Stimulated activated memory B cell treated with anti-CD40 and anti-IgM and Interleukin-4, amounts not matched to agents 10 μg/mL and 1 μg/mL and 100 μg/mL, for 72 hours (primary cell): Measurements from ENCODE around the gene ELMO3.

Experiments
- ATAC-seq: fragments of 150-1000 bp; cut with Tn5 transposase; 2 replicates; pipeline ENCODE4 v1.10.0; 2021
- H3K27ac Mint-ChIP-seq: one replicate; pipeline ENCODE4 v1.8.0; 2022; ENCODE audit warnings: mild to moderate bottlenecking, mixed read lengths
- H3K27me3 Mint-ChIP-seq: one replicate; pipeline ENCODE4 v1.8.0; 2022; ENCODE audit warnings: mixed read lengths
- H3K36me3 Mint-ChIP-seq: one replicate; pipeline ENCODE4 v1.8.0; 2022; ENCODE audit warnings: mixed read lengths
- H3K4me1 Mint-ChIP-seq: one replicate; pipeline ENCODE4 v1.8.0; 2022; ENCODE audit warnings: mixed read lengths
- H3K4me3 Mint-ChIP-seq: one replicate; pipeline ENCODE4 v1.8.0; 2022; ENCODE audit warnings: mild to moderate bottlenecking, moderate library complexity, mixed read lengths
- H3K9me3 Mint-ChIP-seq: one replicate; pipeline ENCODE4 v1.8.0; 2022; ENCODE audit warnings: mixed read lengths

Gene ELMO3

GRCh38 chr16:67170168-67170948, 28.6 kb upstream of the ELMO3 start, which contains the start of gene NOL3:
TSS of gene NOL3 (plus strand) at chr16:67170538.
- H3K9me3 Mint-ChIP-seq, result no peaks in the 10 kb centered on the region
- peaks cover 45% of the 10 kb centered on the region for H3K4me1 Mint-ChIP-seq
- ATAC-seq, result peak; percentile 26
- H3K4me3 Mint-ChIP-seq, result peak within 1 kb of the TSS; percentile 76
- no peaks in the 10 kb centered on the region for H3K36me3 Mint-ChIP-seq
- H3K27ac Mint-ChIP-seq, result no peak within 1 kb of the TSS
- H3K27me3 Mint-ChIP-seq, result peaks cover 88% of the 10 kb centered on the region

GRCh38 chr16:67170949-67171649, 27.8 kb upstream of the ELMO3 start:
- Mint-ChIP-seq H3K27me3 (peaks cover 88% of the 10 kb centered on the region), H3K4me1 (peaks cover 41% of the 10 kb centered on the region), H3K9me3 (no peaks in the 10 kb centered on the region), H3K36me3 (no peaks in the 10 kb centered on the region), H3K4me3 (peak overlapping the region; percentile 48), H3K27ac (no peak overlapping the region)
- ATAC-seq, result no peak

GRCh38 chr16:67173323-67173722, 25.6 kb upstream of the ELMO3 start:
- no peaks in the 10 kb centered on the region for H3K36me3 Mint-ChIP-seq
- H3K4me1 Mint-ChIP-seq, result peaks cover 37% of the 10 kb centered on the region
- H3K9me3 Mint-ChIP-seq, result no peaks in the 10 kb centered on the region
- peak overlapping the region; percentile 65 for H3K27ac Mint-ChIP-seq
- peak overlapping the region; percentile 79 for H3K4me3 Mint-ChIP-seq
- no peak for ATAC-seq
- peaks cover 87% of the 10 kb centered on the region for H3K27me3 Mint-ChIP-seq

- Mint-ChIP-seq H3K4me3 (peak overlapping the region; percentile 79), H3K27ac (peak overlapping the region; percentile 65), H3K9me3 (no peaks in the 10 kb centered on the region), H3K27me3 (peaks cover 87% of the 10 kb centered on the region), H3K4me1 (peaks cover 38% of the 10 kb centered on the region), H3K36me3 (no peaks in the 10 kb centered on the region)
- ATAC-seq, result peak; percentile 76
Measured at GRCh38 chr16:67173808-67174705, 24.9 kb upstream of the ELMO3 start.

GRCh38 chr16:67174706-67175231, 24.2 kb upstream of the ELMO3 start:
- ATAC-seq, result no peak
- Mint-ChIP-seq H3K27ac (no peak overlapping the region), H3K4me3 (no peak overlapping the region), H3K9me3 (no peaks in the 10 kb centered on the region), H3K27me3 (peaks cover 84% of the 10 kb centered on the region), H3K36me3 (no peaks in the 10 kb centered on the region), H3K4me1 (peaks cover 34% of the 10 kb centered on the region)

- H3K27ac Mint-ChIP-seq, result no peak overlapping the region
- no peak overlapping the region for H3K4me3 Mint-ChIP-seq
- no peaks in the 10 kb centered on the region for H3K9me3 Mint-ChIP-seq
- ATAC-seq, result no peak
- peaks cover 29% of the 10 kb centered on the region for H3K4me1 Mint-ChIP-seq
- peaks cover 66% of the 10 kb centered on the region for H3K27me3 Mint-ChIP-seq
- no peaks in the 10 kb centered on the region for H3K36me3 Mint-ChIP-seq
Measured at GRCh38 chr16:67176662-67177061, 22.3 kb upstream of the ELMO3 start.

- peak; percentile 56 for ATAC-seq
- no peak overlapping the region for H3K27ac Mint-ChIP-seq
- no peaks in the 10 kb centered on the region for H3K9me3 Mint-ChIP-seq
- H3K27me3 Mint-ChIP-seq, result peaks cover 53% of the 10 kb centered on the region
- H3K36me3 Mint-ChIP-seq, result no peaks in the 10 kb centered on the region
- peaks cover 28% of the 10 kb centered on the region for H3K4me1 Mint-ChIP-seq
- H3K4me3 Mint-ChIP-seq, result peak overlapping the region; percentile 63
Measured at GRCh38 chr16:67177743-67178699, 20.9 kb upstream of the ELMO3 start.

- H3K27me3 Mint-ChIP-seq, result peaks cover 40% of the 10 kb centered on the region
- ATAC-seq, result no peak
- H3K4me3 Mint-ChIP-seq, result no peak overlapping the region
- no peaks in the 10 kb centered on the region for H3K36me3 Mint-ChIP-seq
- no peaks in the 10 kb centered on the region for H3K9me3 Mint-ChIP-seq
- H3K4me1 Mint-ChIP-seq, result peaks cover 14% of the 10 kb centered on the region
- no peak overlapping the region for H3K27ac Mint-ChIP-seq
Measured at GRCh38 chr16:67179421-67180080, 19.4 kb upstream of the ELMO3 start.

- Mint-ChIP-seq H3K36me3 (no peaks in the 10 kb centered on the region), H3K9me3 (no peaks in the 10 kb centered on the region), H3K4me3 (no peak overlapping the region), H3K27ac (no peak overlapping the region), H3K4me1 (peaks cover 20% of the 10 kb centered on the region), H3K27me3 (peaks cover 43% of the 10 kb centered on the region)
- no peak for ATAC-seq
Measured at GRCh38 chr16:67180166-67180565, 18.8 kb upstream of the ELMO3 start.

GRCh38 chr16:67181346-67181745, 17.6 kb upstream of the ELMO3 start:
- H3K27ac Mint-ChIP-seq, result no peak overlapping the region
- no peak overlapping the region for H3K4me3 Mint-ChIP-seq
- H3K36me3 Mint-ChIP-seq, result no peaks in the 10 kb centered on the region
- peaks cover 39% of the 10 kb centered on the region for H3K27me3 Mint-ChIP-seq
- no peak for ATAC-seq
- H3K9me3 Mint-ChIP-seq, result no peaks in the 10 kb centered on the region
- peaks cover 26% of the 10 kb centered on the region for H3K4me1 Mint-ChIP-seq

- no peak overlapping the region for H3K27ac Mint-ChIP-seq
- H3K4me1 Mint-ChIP-seq, result peaks cover 25% of the 10 kb centered on the region
- H3K4me3 Mint-ChIP-seq, result no peak overlapping the region
- H3K27me3 Mint-ChIP-seq, result peaks cover 38% of the 10 kb centered on the region
- H3K9me3 Mint-ChIP-seq, result no peaks in the 10 kb centered on the region
- no peaks in the 10 kb centered on the region for H3K36me3 Mint-ChIP-seq
- ATAC-seq, result no peak
Measured at GRCh38 chr16:67182288-67182687, 16.6 kb upstream of the ELMO3 start.

- no peak for ATAC-seq
- Mint-ChIP-seq H3K4me1 (peaks cover 17% of the 10 kb centered on the region), H3K27ac (no peak overlapping the region), H3K9me3 (no peaks in the 10 kb centered on the region), H3K4me3 (no peak overlapping the region), H3K27me3 (peaks cover 38% of the 10 kb centered on the region), H3K36me3 (no peaks in the 10 kb centered on the region)
Measured at GRCh38 chr16:67183284-67183626, 15.7 kb upstream of the ELMO3 start.

GRCh38 chr16:67183627-67184452, 15.1 kb upstream of the ELMO3 start, which contains the start of gene MATCAP1:
TSS of gene MATCAP1 (minus strand) at chr16:67183963. CDS start at chr16:67180610, 3,353 bp downstream.
- ATAC-seq, result peak; percentile 98
- peaks cover 14% of the 10 kb centered on the region for H3K4me1 Mint-ChIP-seq
- H3K9me3 Mint-ChIP-seq, result no peaks in the 10 kb centered on the region
- H3K36me3 Mint-ChIP-seq, result no peaks in the 10 kb centered on the region
- H3K27me3 Mint-ChIP-seq, result peaks cover 35% of the 10 kb centered on the region
- no peak within 1 kb of the TSS for H3K4me3 Mint-ChIP-seq
- H3K27ac Mint-ChIP-seq, result no peak within 1 kb of the TSS
